SK-N-SH treated with all-trans-retinoic acid at 6 μM for 48 hours (cell line): ENCODE results near the gene DOCK7.

Source experiments
- ATAC-seq: fragments of 200-7000 bp; cut with Tn5 transposase; 3 replicates; pipeline ENCODE4 v1.9.1; 2020; ENCODE audit warnings: mild to moderate bottlenecking, moderate library complexity
- ARNTL ChIP-seq: fragments of 450-650 bp; formaldehyde crosslinking; IDR thresholded peaks from 2 replicates; pipeline ENCODE4 v1.5.0; 2020; ENCODE audit warnings: low read depth, mild to moderate bottlenecking, moderate library complexity, borderline replicate concordance
- BACH2 ChIP-seq: fragments of 250-450 bp; sonication (Bioruptor Pico); IDR thresholded peaks from 2 replicates; pipeline ENCODE4 v1.9.0; 2021; ENCODE audit warnings: mild to moderate bottlenecking, borderline replicate concordance
- CREB5 ChIP-seq: fragments of 250-450 bp; sonication (Bioruptor Pico); IDR thresholded peaks from 2 replicates; pipeline ENCODE4 v1.5.1; 2020; ENCODE audit warnings: low read depth, mild to moderate bottlenecking, moderate library complexity
- CSDC2 ChIP-seq: fragments of 250-450 bp; sonication (Bioruptor Pico); IDR thresholded peaks from 2 replicates; pipeline ENCODE4 v1.5.0; 2020; ENCODE audit warnings: mild to moderate bottlenecking, moderate library complexity
- GLIS3 ChIP-seq: fragments of 250-450 bp; sonication (Bioruptor Pico); IDR thresholded peaks from 2 replicates; pipeline ENCODE4 v1.5.0; 2020; ENCODE audit warnings: mild to moderate bottlenecking, moderate library complexity
- ISL1 ChIP-seq: fragments of 250-450 bp; sonication (Bioruptor Pico); IDR thresholded peaks from 2 replicates; pipeline ENCODE4 v2.1.2; 2022; ENCODE audit warnings: mild to moderate bottlenecking, moderate library complexity
- OSR1 ChIP-seq: fragments of 250-450 bp; sonication (Bioruptor Pico); IDR thresholded peaks from 2 replicates; pipeline ENCODE4 v1.8.0; 2022; ENCODE audit warnings: moderate library complexity, mild to moderate bottlenecking, inconsistent platforms
- POU6F1 ChIP-seq: fragments of 250-450 bp; sonication (Bioruptor Pico); IDR thresholded peaks from 2 replicates; pipeline ENCODE4 v1.8.0; 2021; ENCODE audit warnings: low read depth, mild to moderate bottlenecking, moderate library complexity, borderline replicate concordance
- PPARA ChIP-seq: fragments of 250-450 bp; sonication (Bioruptor Pico); IDR thresholded peaks from 2 replicates; pipeline ENCODE4 v1.5.0; 2020; ENCODE audit warnings: mild to moderate bottlenecking, borderline replicate concordance
- RARB ChIP-seq: fragments of 250-450 bp; sonication (Bioruptor Pico); IDR thresholded peaks from 2 replicates; pipeline ENCODE4 v1.8.0; 2021; ENCODE audit warnings: mild to moderate bottlenecking, moderate library complexity
- SNAI2 ChIP-seq: fragments of 250-450 bp; sonication (Bioruptor Pico); IDR thresholded peaks from 2 replicates; pipeline ENCODE4 v1.5.0; 2020; ENCODE audit warnings: mild to moderate bottlenecking, moderate library complexity
- TOX ChIP-seq: fragments of 250-450 bp; sonication (Bioruptor Pico); IDR thresholded peaks from 2 replicates; pipeline ENCODE4 v1.8.0; 2021; ENCODE audit warnings: mild to moderate bottlenecking, moderate library complexity, borderline replicate concordance
- TSHZ2 ChIP-seq: fragments of 250-450 bp; sonication (Bioruptor Pico); IDR thresholded peaks from 2 replicates; pipeline ENCODE4 v1.5.0; 2020; ENCODE audit warnings: mild to moderate bottlenecking, moderate library complexity
- ZFP3 ChIP-seq: fragments of 250-450 bp; sonication (Bioruptor Pico); IDR thresholded peaks from 2 replicates; pipeline ENCODE4 v1.5.0; 2020; ENCODE audit warnings: mild to moderate bottlenecking, moderate library complexity
- ZFP30 ChIP-seq: fragments of 450-650 bp; formaldehyde crosslinking; IDR thresholded peaks from 2 replicates; pipeline ENCODE4 v1.5.0; 2022; ENCODE audit warnings: mild to moderate bottlenecking, moderate library complexity
- ZNF565 ChIP-seq: fragments of 450-650 bp; formaldehyde crosslinking; conservative IDR thresholded peaks from 2 replicates; pipeline ENCODE4 v1.5.0; 2020; ENCODE audit warnings: low read depth, mild to moderate bottlenecking, moderate library complexity
- ZNF70 ChIP-seq: fragments of 450-650 bp; formaldehyde crosslinking; IDR thresholded peaks from 2 replicates; pipeline ENCODE4 v1.5.0; 2020; ENCODE audit warnings: mild to moderate bottlenecking, moderate library complexity
- ZNF8 ChIP-seq: fragments of 450-650 bp; formaldehyde crosslinking; IDR thresholded peaks from 2 replicates; pipeline ENCODE4 v1.5.0; 2020; ENCODE audit warnings: mild to moderate bottlenecking, moderate library complexity

Gene DOCK7

GRCh38 chr1:62590255-62590969 is 97.8 kb downstream of the DOCK7 start:
- TF ChIP-seq CSDC2 (no peak), ZFP30 (no peak), ZNF565 (CRISPR knock-in tag) (no peak), BACH2 (CRISPR knock-in tag) (no peak), ISL1 (CRISPR knock-in tag) (no peak), POU6F1 (CRISPR knock-in tag) (no peak), ZFP3 (CRISPR knock-in tag) (no peak), SNAI2 (CRISPR knock-in tag) (no peak), PPARA (CRISPR knock-in tag) (no peak), OSR1 (CRISPR knock-in tag) (no peak), GLIS3 (CRISPR knock-in tag) (no peak), RARB (CRISPR knock-in tag) (no peak), TSHZ2 (CRISPR knock-in tag) (no peak), ZNF70 (CRISPR knock-in tag) (no peak)
- no peak for ATAC-seq

GRCh38 chr1:62589321-62589720 is 98.9 kb downstream of the DOCK7 start:
- no peak for ATAC-seq
- TF ChIP-seq RARB (CRISPR knock-in tag), result no peak
- TF ChIP-seq, all 23 proteins: peak for 0

GRCh38 chr1:62588000-62588399 is 100.2 kb downstream of the DOCK7 start:
- ATAC-seq, result no peak

More at GRCh38 chr1:62588000-62588399, 100.2 kb downstream of the DOCK7 start:
- TF ChIP-seq POU6F1 (CRISPR knock-in tag) (no peak), ZNF8 (CRISPR knock-in tag) (no peak), ZFP30 (no peak), CSDC2 (no peak), TOX (no peak), TSHZ2 (CRISPR knock-in tag) (no peak), CREB5 (CRISPR knock-in tag) (no peak), ARNTL (CRISPR knock-in tag) (no peak)
